BLaER1 treated with 17β-estradiol and CSF1 and Interleukin-3, amounts not matched to agents 10 nM and 100 nM (cell line): ENCODE measurements around the gene INTS2.
"Not testable (repeated sequence)": the region's sequence is repeated elsewhere in the genome, so short reads cannot be mapped to it uniquely, and the experiment has no call there.

Experiments used
- H3K27ac ChIP-seq, 11 experiments: shearing (Covaris generic); formaldehyde crosslinking; 2 replicates each; pipeline ENCODE4 v1.8.1; 2022
- H3K27me3 ChIP-seq, 11 experiments: shearing (Covaris generic); formaldehyde crosslinking; 2 replicates each; pipeline ENCODE4 v1.8.1; 2022
- H3K36me3 ChIP-seq, 11 experiments: shearing (Covaris generic); formaldehyde crosslinking; 2 replicates each; pipeline ENCODE4 v1.8.1; 2022
- H3K4me1 ChIP-seq, 10 experiments: shearing (Covaris generic); formaldehyde crosslinking; 2 replicates each; pipeline ENCODE4 v1.8.1; 2022
- H3K4me2 ChIP-seq, 11 experiments: shearing (Covaris generic); formaldehyde crosslinking; 2 replicates each; pipeline ENCODE4 v1.8.1; 2022
- H3K4me3 ChIP-seq, 10 experiments: shearing (Covaris generic); formaldehyde crosslinking; 2 replicates each; pipeline ENCODE4 v1.8.1; 2022
- H3K9ac ChIP-seq, 11 experiments: shearing (Covaris generic); formaldehyde crosslinking; 2 replicates each; pipeline ENCODE4 v1.8.1; 2022
- H3K9me3 ChIP-seq, 11 experiments: shearing (Covaris generic); formaldehyde crosslinking; replicated peaks in 1 of 11; 2 replicates each; pipeline ENCODE4 v1.8.1; 2022
- H4K20me1 ChIP-seq, 11 experiments: shearing (Covaris generic); formaldehyde crosslinking; 2 replicates each; pipeline ENCODE4 v1.8.1; 2022
- Cebpa-rat ChIP-seq, 11 experiments: shearing (Covaris generic); IDR thresholded peaks; 2 replicates each; pipeline ENCODE4 v1.8.1; 2022

Gene INTS2

GRCh38 chr17:61835606-61836005 lies 92.2 kb downstream of the INTS2 start:
- no peak overlapping the region for H3K27ac ChIP-seq
- no peaks in the 10 kb centered on the region for H4K20me1 ChIP-seq
- H3K9me3 ChIP-seq, result no peaks in the 10 kb centered on the region
- H3K4me2 ChIP-seq, result no peak overlapping the region
- no peak overlapping the region for H3K9ac ChIP-seq
- no peak for TF ChIP-seq Cebpa-rat (IDR thresholded peaks at IDR 0.05)
- H3K4me3 ChIP-seq, result no peak overlapping the region
- H3K27me3 ChIP-seq, result no peaks in the 10 kb centered on the region
- H3K4me1 ChIP-seq, result no peaks in the 10 kb centered on the region
- H3K36me3 ChIP-seq, result peaks cover 0 to 45% (median 9%) of the 10 kb centered on the region in 11 experiments; a peak in 10 of 22 replicates

DNA sequence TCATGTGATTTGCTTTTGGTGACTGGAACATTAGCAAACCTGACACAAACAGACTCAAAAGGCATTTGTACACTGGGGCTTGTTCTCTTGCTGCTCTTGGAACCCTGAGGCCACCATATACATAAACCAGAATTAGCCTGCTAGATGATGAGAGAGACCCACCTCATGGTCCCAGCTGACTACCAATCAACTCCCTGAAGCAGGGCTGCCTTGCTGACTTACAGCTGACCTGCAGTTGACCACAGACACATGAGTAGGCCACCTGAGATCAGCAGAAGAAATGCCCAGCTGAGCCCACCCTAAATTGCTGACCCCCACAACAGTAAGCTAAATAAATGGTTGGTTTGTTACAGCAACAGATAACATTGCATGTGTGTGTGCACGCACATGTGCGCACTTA lies 93.2 kb downstream of the INTS2 start:
- H3K4me2 ChIP-seq, result no peak overlapping the region
- no peak overlapping the region for H3K27ac ChIP-seq
- H3K4me1 ChIP-seq, result no peaks in the 10 kb centered on the region
- no peak for TF ChIP-seq Cebpa-rat (IDR thresholded peaks at IDR 0.05)
- no peaks in the 10 kb centered on the region for H4K20me1 ChIP-seq
- no peaks in the 10 kb centered on the region for H3K9me3 ChIP-seq
- H3K4me3 ChIP-seq, result no peak overlapping the region
- peaks cover 0 to 36% (median 0%) of the 10 kb centered on the region in 11 experiments; a peak in 8 of 22 replicates for H3K36me3 ChIP-seq
- no peak overlapping the region for H3K9ac ChIP-seq
- no peaks in the 10 kb centered on the region for H3K27me3 ChIP-seq

- no peak for TF ChIP-seq Cebpa-rat (IDR thresholded peaks at IDR 0.05)
- H3K4me2 ChIP-seq, result no peak overlapping the region
- peaks cover 0 to 38% (median 2%) of the 10 kb centered on the region in 11 experiments; a peak in 9 of 22 replicates for H3K36me3 ChIP-seq
- H3K9me3 ChIP-seq, result peaks cover 0 to 1% (median 0%) of the 10 kb centered on the region in 11 experiments; a peak in 4 of 22 replicates
- H3K27ac ChIP-seq, result no peak overlapping the region
- H3K4me3 ChIP-seq, result no peak overlapping the region
- no peak overlapping the region for H3K9ac ChIP-seq
- no peaks in the 10 kb centered on the region for H3K4me1 ChIP-seq
- no peaks in the 10 kb centered on the region for H4K20me1 ChIP-seq
- H3K27me3 ChIP-seq, result no peaks in the 10 kb centered on the region
Measured at GRCh38 chr17:61833536-61834193, 94.1 kb downstream of the INTS2 start.

- no peak overlapping the region for H3K4me2 ChIP-seq
- no peaks in the 10 kb centered on the region for H3K4me1 ChIP-seq
- no peak overlapping the region for H3K9ac ChIP-seq
- H3K4me3 ChIP-seq, result no peak overlapping the region
- peaks cover 5 to 13% (median 11%) of the 10 kb centered on the region in 11 experiments; a peak in 20 of 22 replicates for H3K9me3 ChIP-seq
- H3K27me3 ChIP-seq, result no peaks in the 10 kb centered on the region
- no peaks in the 10 kb centered on the region for H4K20me1 ChIP-seq
- TF ChIP-seq Cebpa-rat (IDR thresholded peaks at IDR 0.05), result no peak
- no peak overlapping the region for H3K27ac ChIP-seq
- peaks cover 0 to 50% (median 14%) of the 10 kb centered on the region in 11 experiments; a peak in 19 of 22 replicates for H3K36me3 ChIP-seq
Measured at GRCh38 chr17:61832463-61832862, 95.3 kb downstream of the INTS2 start.

DNA sequence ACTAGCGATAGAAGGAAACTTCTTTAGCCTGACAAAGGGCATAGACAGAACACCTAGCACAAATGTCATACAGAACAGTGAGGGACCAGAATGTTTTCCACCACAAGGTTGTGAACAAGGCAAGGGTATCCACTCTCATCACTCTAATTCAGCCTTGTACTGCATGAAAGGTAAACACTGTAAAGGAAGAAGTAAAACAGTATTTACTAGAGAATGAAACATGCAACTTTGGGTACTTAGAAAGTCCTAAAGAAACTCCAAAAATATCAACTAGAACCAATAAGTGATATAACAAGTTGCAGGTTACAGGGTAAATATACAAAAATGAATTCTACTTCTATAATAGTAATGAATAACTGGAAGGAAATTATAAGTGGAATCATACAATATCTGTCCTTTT lies 96.7 kb downstream of the INTS2 start:
- Histone ChIP-seq H3K4me3 (no peak overlapping the region), H3K9me3 (peaks cover 7 to 22% (median 17%) of the 10 kb centered on the region in 11 experiments; a peak in 20 of 22 replicates), H3K36me3 (peaks cover 0 to 54% (median 27%) of the 10 kb centered on the region in 11 experiments; a peak in 19 of 22 replicates), H3K4me1 (no peaks in the 10 kb centered on the region), H3K4me2 (no peak overlapping the region), H3K27ac (no peak overlapping the region), H3K27me3 (no peaks in the 10 kb centered on the region), H3K9ac (no peak overlapping the region), H4K20me1 (no peaks in the 10 kb centered on the region)
- TF ChIP-seq Cebpa-rat (IDR thresholded peaks at IDR 0.05), result no peak

- H3K4me3 ChIP-seq, result no peak overlapping the region
- no peak overlapping the region for H3K9ac ChIP-seq
- peaks cover 0 to 61% (median 44%) of the 10 kb centered on the region in 11 experiments; a peak in 19 of 22 replicates for H3K36me3 ChIP-seq
- H3K9me3 ChIP-seq, result peaks cover 11 to 39% (median 27%) of the 10 kb centered on the region in 11 experiments; a peak in 20 of 22 replicates
- no peak overlapping the region for H3K27ac ChIP-seq
- H3K4me1 ChIP-seq, result no peaks in the 10 kb centered on the region
- no peak for TF ChIP-seq Cebpa-rat (IDR thresholded peaks at IDR 0.05)
- no peak overlapping the region for H3K4me2 ChIP-seq
- no peaks in the 10 kb centered on the region for H3K27me3 ChIP-seq
- no peaks in the 10 kb centered on the region for H4K20me1 ChIP-seq
Measured at GRCh38 chr17:61828694-61829093, 99.1 kb downstream of the INTS2 start.

GRCh38 chr17:61827649-61828395 lies 100.0 kb downstream of the INTS2 start:
- Histone ChIP-seq H3K9me3 (peaks cover 11 to 39% (median 27%) of the 10 kb centered on the region in 11 experiments; a peak in 20 of 22 replicates), H3K27me3 (no peaks in the 10 kb centered on the region), H4K20me1 (no peaks in the 10 kb centered on the region), H3K4me3 (no peak overlapping the region), H3K36me3 (peaks cover 0 to 66% (median 48%) of the 10 kb centered on the region in 11 experiments; a peak in 19 of 22 replicates), H3K4me1 (no peaks in the 10 kb centered on the region), H3K27ac (no peak overlapping the region), H3K9ac (no peak overlapping the region), H3K4me2 (no peak overlapping the region)
- no peak for TF ChIP-seq Cebpa-rat (IDR thresholded peaks at IDR 0.05)

DNA sequence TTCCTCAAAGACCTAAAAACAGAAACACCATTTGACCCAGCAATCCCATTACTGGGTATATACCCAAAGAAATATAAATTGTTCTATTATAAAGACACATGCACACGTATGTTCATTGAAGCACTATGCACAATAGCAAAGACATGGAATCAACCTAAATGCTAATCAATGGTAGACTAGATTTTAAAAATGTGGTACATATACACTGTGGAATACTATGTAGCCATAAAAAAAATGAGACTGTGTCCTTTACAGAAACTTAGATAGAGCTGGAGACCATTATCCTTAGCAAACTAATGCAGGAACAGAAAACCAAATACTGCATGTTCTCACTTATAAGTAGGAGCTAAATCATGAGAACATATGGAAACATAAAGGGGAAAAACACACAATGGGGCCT lies 100.9 kb downstream of the INTS2 start:
- not testable (repeated sequence) for H3K4me1 ChIP-seq, H3K4me2 ChIP-seq, H3K4me3 ChIP-seq, H3K27ac ChIP-seq, H4K20me1 ChIP-seq, H3K9ac ChIP-seq, H3K27me3 ChIP-seq
- H3K9me3 ChIP-seq, result peaks cover 11 to 44% (median 27%) of the 10 kb centered on the region in 11 experiments; a peak in 20 of 22 replicates
- peaks cover 0 to 72% (median 56%) of the 10 kb centered on the region in 11 experiments; a peak in 19 of 22 replicates for H3K36me3 ChIP-seq

GRCh38 chr17:61826198-61826597 lies 101.6 kb downstream of the INTS2 start:
- peaks cover 4 to 76% (median 63%) of the 10 kb centered on the region in 11 experiments; a peak in 20 of 22 replicates for H3K36me3 ChIP-seq
- not testable (repeated sequence) for H3K9ac ChIP-seq, H3K27me3 ChIP-seq, H3K4me3 ChIP-seq, H3K27ac ChIP-seq, H3K4me2 ChIP-seq, H3K4me1 ChIP-seq, H4K20me1 ChIP-seq
- peaks cover 15 to 51% (median 34%) of the 10 kb centered on the region in 11 experiments for H3K9me3 ChIP-seq
